Right renal pelvis (tissue), 4 donors: ENCODE results near the gene GSTT4. TPM values are rescaled to one million over a fixed set of nuclear protein-coding genes. Genes with fewer than 3 reads are reported as not detected.
"Not testable (repeated sequence)": the region's sequence is repeated elsewhere in the genome, so short reads cannot be mapped to it uniquely, and the experiment has no call there.

Experiments
- DNase-seq, 4 donors: peaks; one replicate each; pipeline ENCODE4 v3.0.0-alpha.2; 2013; ENCODE audit warnings: low read depth in 4 of 4, low spot score in 3 of 4, missing footprints in 1 of 4
- polyA plus RNA-seq, 4 donors: library from polyadenylated mRNA; unstranded; fragments of 120-200 nt; gene quantifications; one replicate each; pipeline ENCODE4 v1.2.1, GENCODE V29; 2013; ENCODE audit not compliant: insufficient read length in 4 of 4

Gene GSTT4
- under 1 TPM in 1 of 4 donors, not detected in 3; 0.04 TPM for polyA plus RNA-seq

DNA sequence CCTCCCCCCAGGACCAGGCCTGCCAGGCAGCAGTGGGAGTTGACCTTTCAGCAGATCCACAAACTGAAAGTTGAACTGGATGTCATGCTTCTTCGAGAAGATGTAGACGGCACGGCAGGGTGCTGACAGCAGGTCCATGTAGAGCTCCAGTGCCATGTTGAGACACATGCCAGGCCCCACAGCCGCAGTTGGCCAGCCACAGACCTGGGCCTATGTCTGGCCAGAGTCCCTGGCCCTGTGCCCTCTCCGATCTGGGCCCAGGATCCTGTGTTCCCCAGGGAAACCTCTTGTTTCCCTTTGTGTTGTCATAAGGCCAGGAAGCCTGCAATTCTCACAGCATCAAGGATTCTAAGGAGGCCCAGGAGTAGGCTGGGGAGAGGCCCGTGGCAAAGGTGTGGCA, at the start of gene GSTT4:
GSTT4 (minus strand) TSS at position 253 of the 400 bp plus-strand sequence; CDS start at position 156, 97 bp downstream.
- no peak for DNase-seq

GRCh38 chr22:24054356-24054755, 49.1 kb upstream of the GSTT4 start:
- no peak for DNase-seq

DNA sequence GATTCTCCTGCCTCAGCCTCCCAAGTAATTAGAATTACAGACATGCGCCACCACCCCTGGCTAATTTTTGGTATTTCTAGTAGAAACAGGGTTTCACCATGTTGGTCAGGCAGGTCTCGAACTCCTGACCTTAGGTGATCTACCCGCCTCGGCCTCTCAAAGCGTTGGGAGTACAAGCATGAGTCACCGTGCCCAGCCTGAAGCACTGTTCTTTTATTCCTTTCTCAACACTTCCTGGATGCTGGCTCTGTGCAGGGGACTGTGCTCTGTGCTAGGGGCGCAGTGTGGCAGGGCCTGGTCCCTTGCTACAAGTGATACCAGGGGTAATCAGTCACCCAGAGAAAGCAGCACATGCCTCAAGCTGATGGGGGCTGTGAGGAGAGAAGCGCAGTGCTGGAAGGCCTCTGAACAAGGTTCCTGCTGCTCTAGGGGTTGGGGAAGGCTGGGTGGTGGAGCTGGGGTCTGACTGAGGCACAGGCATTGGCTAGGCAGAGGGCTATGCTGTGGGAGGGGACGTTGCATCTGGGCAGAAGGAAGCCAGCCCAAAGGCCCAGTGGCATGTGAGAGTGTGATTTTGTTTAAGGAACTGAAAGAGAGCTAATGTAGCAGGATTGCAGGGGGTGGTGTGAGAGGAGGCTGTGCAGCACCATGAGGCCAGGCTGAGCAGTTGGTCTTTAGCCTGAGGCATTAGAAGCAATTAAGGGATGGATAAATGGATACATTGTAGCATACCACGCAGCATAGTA, 48.4 kb upstream of the GSTT4 start:
- DNase-seq: no peak

- no peak for DNase-seq
Measured at GRCh38 chr22:24051568-24051967, 46.3 kb upstream of the GSTT4 start.

DNA sequence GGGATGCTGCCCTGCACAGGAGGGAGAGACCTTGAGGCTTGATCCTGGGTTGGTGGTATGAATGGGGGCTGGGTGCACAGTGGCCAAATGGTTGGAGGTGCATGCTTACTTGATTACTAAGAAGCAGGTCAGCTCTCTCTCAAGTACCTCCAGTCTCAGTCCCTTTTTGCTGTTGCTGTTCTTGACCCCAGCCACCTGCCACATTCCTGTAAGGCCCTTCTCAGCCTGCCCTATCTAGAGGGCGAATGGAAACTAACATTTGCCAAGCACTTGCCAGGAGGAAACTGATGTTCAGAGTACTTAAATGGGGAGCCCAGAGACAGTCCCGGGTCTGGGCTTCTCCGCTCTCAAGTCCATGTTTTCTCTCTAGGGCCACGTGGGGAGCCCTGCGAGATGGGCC, 45.8 kb upstream of the GSTT4 start:
- DNase-seq: no peak

GRCh38 chr22:24049978-24050377, 44.7 kb upstream of the GSTT4 start:
- no peak for DNase-seq

DNA sequence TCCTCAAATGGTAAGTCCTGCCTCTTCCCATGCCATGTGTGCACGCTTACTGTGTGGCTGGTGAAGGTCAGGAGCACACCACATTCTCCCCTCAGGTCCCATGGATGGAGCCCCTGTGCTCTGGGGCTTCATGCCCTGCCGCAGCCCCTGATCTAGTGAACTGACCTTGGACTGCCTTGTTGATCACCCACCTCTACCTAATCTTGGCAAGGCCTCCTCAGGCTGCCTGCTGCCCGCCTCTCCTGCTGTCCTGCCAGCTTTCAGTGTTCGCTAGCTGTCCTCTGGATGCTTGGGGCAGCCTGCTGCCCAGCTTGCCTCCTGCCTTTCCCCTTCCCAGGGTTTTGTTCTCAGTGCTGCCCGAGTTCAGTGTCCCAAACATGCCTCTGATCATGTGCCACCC, 44.0 kb upstream of the GSTT4 start:
- DNase-seq: no peak

DNA sequence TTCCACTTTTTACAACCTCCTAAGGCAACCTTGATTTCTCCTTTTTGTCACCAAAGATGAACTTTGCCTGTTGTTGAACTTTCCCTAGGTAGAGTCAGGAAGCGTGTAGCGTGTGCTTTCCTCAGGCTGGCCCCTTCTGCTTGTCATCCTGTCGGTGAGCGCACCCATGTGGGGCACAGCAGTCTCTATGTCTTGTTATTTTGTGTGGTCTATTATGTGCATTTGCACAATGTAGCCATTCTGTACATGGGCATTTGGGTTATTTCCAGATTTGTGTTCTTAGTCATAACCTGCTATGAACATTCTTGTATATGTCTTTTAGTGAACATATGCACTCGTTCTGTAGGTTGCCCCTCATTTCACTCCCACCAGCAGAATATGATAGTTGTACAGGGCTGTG, 40.8 kb upstream of the GSTT4 start:
- no peak for DNase-seq

- DNase-seq: no peak
Measured at GRCh38 chr22:24043958-24044357, 38.7 kb upstream of the GSTT4 start.

- DNase-seq: not testable (repeated sequence)
Measured at GRCh38 chr22:24043465-24043864, 38.2 kb upstream of the GSTT4 start.

DNA sequence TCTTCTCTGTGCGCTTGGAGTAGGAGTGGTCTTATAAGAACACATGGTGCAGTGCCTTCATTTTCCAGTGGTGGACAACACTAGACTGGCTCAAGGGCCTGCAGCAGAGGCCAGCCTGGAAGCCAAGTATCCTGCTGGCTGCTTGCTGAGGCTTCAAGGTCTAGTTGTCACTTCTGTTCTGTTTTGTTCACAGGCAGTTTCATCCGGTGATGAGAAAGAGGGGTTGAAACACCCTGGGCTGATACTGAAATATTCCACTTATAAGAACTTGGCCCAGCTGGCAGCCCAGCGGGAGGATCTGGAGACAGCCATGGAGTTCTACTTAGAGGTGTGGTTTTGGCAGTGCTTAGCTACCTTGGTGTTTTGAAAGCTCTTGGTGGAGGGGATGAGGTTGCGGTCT, 35.7 kb upstream of the GSTT4 start:
- no peak for DNase-seq

GRCh38 chr22:24039046-24039445, 33.8 kb upstream of the GSTT4 start:
- no peak for DNase-seq

GRCh38 chr22:24037851-24038765, 32.9 kb upstream of the GSTT4 start:
- no peak for DNase-seq

DNA sequence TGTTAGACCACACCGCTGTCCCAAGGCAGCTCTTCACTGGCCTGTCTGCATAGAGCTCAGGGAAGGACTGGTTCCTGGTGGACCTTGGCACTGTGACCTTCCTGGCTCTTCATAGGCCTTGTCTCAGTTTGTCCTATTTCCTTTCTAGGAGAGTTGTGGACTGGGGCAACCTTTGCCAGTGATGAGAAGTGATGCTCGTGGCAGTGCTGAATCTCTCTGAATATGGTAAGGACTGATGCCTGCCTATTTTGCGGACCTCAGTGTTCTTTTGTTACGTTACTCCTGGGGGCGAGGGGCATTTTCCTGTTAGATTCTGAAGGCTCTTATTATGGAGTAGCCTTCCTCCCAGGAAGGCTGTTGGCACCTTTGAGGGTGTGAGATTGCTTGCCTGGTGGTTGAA, 30.0 kb upstream of the GSTT4 start:
- DNase-seq: no peak

GRCh38 chr22:24033731-24034130, 28.5 kb upstream of the GSTT4 start:
- no peak for DNase-seq

DNA sequence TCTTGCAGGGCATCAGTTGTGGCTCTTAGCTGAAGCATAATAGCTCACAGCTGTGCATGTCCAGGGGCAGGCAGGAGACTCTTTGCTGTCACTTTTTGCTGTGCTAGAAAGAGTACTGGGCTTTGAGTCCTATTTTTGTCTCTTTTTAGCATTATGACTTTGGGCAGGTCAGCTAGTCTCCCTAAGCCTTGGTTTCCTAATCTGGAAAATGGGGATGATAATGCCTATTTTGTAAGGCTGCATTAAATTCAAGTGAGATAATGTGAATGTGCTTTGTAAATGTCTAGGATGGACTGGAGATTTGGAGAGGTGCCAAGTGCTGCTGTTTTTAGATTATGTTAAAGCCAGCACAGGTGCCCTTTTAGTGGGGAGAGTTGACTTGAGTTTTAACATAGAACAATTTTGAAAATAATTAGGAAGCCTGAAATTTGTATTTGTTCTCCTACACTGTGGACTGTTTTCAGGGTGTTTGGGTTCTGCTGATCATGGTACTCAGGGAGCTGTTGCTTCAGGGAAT, 25.0 kb upstream of the GSTT4 start:
- no peak for DNase-seq

GRCh38 chr22:24029304-24029703, 24.1 kb upstream of the GSTT4 start:
- DNase-seq: no peak

GRCh38 chr22:24028533-24028932, 23.3 kb upstream of the GSTT4 start:
- no peak for DNase-seq

- no peak for DNase-seq
Measured at GRCh38 chr22:24027991-24028390, 22.7 kb upstream of the GSTT4 start.

- DNase-seq: no peak
Measured at GRCh38 chr22:24027389-24027975, 22.2 kb upstream of the GSTT4 start.

DNA sequence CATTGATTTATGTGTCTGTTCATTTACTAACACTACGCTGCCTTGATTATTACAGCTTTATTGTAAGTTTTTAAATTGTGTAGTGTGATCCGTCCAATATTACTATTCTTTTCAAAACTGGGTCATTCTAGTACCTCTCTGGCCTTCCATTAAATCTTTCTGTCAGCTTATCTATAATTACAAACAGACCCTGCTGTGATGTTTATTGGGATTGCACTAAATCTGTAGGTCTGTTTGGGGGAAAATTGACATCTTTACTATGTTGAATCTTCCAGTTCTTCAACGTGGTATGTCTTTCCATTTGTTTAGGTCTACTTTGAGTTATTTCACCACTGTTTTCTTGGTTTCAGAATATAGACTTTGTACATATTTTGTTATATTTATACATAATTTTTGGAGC, 21.5 kb upstream of the GSTT4 start:
- no peak for DNase-seq
